ENCODE data around the gene UNC13B. TPM values are rescaled to one million over a fixed set of nuclear protein-coding genes. Genes with fewer than 3 reads are reported as not detected.

The UNC13B gene
- total RNA-seq, 1 donor from 2014 or later = 24.5 TPM

DNA sequence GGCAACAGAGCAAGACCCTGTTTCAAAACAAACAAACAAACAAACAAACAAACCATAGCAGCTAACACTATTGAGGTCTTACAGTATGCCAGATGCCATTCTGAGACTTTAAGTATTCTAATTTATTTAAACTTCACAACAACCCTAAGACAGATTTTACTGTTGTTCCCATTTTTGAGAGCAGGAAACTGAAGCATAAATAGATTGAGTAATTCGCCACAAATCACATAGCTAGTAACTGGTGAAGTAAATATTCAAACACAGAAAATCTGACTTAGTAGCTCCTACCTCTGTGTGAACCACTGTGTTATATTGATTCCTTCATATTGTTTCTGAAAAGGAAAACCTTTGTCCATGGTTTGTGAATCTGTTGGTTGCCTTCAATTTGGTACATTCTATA, 98.4 kb downstream of the UNC13B start:
- H3K9me3 Mint-ChIP-seq (ENCODE audit: unreplicated experiment) = no peaks in the 10 kb centered on the region
- TF ChIP-seq, protein P1, sequence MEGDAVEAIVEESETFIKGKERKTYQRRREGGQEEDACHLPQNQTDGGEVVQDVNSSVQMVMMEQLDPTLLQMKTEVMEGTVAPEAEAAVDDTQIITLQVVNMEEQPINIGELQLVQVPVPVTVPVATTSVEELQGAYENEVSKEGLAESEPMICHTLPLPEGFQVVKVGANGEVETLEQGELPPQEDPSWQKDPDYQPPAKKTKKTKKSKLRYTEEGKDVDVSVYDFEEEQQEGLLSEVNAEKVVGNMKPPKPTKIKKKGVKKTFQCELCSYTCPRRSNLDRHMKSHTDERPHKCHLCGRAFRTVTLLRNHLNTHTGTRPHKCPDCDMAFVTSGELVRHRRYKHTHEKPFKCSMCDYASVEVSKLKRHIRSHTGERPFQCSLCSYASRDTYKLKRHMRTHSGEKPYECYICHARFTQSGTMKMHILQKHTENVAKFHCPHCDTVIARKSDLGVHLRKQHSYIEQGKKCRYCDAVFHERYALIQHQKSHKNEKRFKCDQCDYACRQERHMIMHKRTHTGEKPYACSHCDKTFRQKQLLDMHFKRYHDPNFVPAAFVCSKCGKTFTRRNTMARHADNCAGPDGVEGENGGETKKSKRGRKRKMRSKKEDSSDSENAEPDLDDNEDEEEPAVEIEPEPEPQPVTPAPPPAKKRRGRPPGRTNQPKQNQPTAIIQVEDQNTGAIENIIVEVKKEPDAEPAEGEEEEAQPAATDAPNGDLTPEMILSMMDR (IDR thresholded peaks at IDR 0.05) = no peak
- H3K27ac Mint-ChIP-seq (ENCODE audit: unreplicated experiment) = no peak overlapping the region
- no peak for DNase-seq (ENCODE audit: extremely low spot score, unreplicated experiment)
- no peaks in the 10 kb centered on the region for H3K36me3 Mint-ChIP-seq (ENCODE audit: unreplicated experiment)
- peaks cover 9% of the 10 kb centered on the region for H3K4me1 Mint-ChIP-seq (ENCODE audit: unreplicated experiment)
- H3K27me3 Mint-ChIP-seq (ENCODE audit: unreplicated experiment) = no peaks in the 10 kb centered on the region
- H3K4me3 Mint-ChIP-seq (ENCODE audit: unreplicated experiment) = no peak overlapping the region

DNA sequence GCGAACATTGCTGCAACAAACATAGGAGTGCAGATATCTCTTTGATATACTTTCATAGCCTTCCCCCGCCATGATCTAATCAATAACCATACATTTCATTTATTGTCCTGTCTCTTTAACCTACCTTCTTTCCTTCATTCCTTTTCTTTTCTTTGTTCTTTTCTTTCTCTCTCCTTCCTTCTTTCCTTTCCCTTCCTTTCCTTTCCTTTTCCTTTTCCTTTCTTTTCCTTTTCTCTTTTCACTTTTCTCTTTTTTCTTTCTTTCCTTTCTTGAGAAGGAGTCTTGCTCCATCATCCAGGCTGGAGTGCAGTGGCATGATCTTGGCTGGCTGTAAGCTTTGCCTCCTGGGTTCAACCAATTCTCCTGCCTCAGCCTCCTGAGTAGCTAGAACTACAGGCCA, 100.3 kb downstream of the UNC13B start:
- H3K4me3 Mint-ChIP-seq (ENCODE audit: unreplicated experiment) = no peak overlapping the region
- no peak overlapping the region for H3K27ac Mint-ChIP-seq (ENCODE audit: unreplicated experiment)
- H3K36me3 Mint-ChIP-seq (ENCODE audit: unreplicated experiment) = no peaks in the 10 kb centered on the region
- H3K4me1 Mint-ChIP-seq (ENCODE audit: unreplicated experiment) = no peaks in the 10 kb centered on the region
- no peak for DNase-seq (ENCODE audit: extremely low spot score, unreplicated experiment)
- H3K27me3 Mint-ChIP-seq (ENCODE audit: unreplicated experiment) = no peaks in the 10 kb centered on the region
- TF ChIP-seq, protein P1 (IDR thresholded peaks at IDR 0.05) = no peak
- H3K9me3 Mint-ChIP-seq (ENCODE audit: unreplicated experiment) = no peaks in the 10 kb centered on the region

GRCh38 chr9:35267710-35268109, 105.9 kb downstream of the UNC13B start:
- Mint-ChIP-seq H3K9me3 (ENCODE audit: unreplicated experiment) (no peaks in the 10 kb centered on the region), H3K4me1 (ENCODE audit: unreplicated experiment) (no peaks in the 10 kb centered on the region), H3K27me3 (ENCODE audit: unreplicated experiment) (no peaks in the 10 kb centered on the region), H3K36me3 (ENCODE audit: unreplicated experiment) (no peaks in the 10 kb centered on the region), H3K4me3 (ENCODE audit: unreplicated experiment) (no peak overlapping the region), H3K27ac (ENCODE audit: unreplicated experiment) (no peak overlapping the region)
- no peak for DNase-seq (ENCODE audit: extremely low spot score, unreplicated experiment)
- TF ChIP-seq, protein P1 (IDR thresholded peaks at IDR 0.05) = no peak

DNA sequence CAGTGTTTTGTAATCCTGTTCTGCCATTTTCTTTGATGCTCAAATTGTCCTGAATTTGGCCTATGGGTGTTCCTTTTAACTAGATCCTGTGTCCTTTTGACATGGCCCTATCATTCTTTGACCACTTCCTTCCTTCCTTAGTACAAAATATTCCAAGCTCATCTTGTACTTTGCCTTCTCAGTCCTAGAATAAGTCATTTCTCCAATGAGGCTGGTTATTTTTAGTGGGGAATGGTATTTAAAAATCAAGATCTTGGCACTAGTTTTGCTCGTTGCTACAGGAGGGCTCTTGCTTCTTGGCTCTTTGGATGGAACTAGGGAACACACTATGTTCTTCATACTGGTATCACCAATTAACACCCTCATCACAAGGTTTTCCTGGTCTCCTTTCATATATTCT, 108.1 kb downstream of the UNC13B start:
- TF ChIP-seq, protein P1 (IDR thresholded peaks at IDR 0.05) = no peak
- Mint-ChIP-seq H3K36me3 (ENCODE audit: unreplicated experiment) (no peaks in the 10 kb centered on the region), H3K27me3 (ENCODE audit: unreplicated experiment) (no peaks in the 10 kb centered on the region), H3K4me1 (ENCODE audit: unreplicated experiment) (no peaks in the 10 kb centered on the region), H3K4me3 (ENCODE audit: unreplicated experiment) (no peak overlapping the region), H3K9me3 (ENCODE audit: unreplicated experiment) (no peaks in the 10 kb centered on the region), H3K27ac (ENCODE audit: unreplicated experiment) (no peak overlapping the region)
- DNase-seq (ENCODE audit: extremely low spot score, unreplicated experiment) = no peak

DNA sequence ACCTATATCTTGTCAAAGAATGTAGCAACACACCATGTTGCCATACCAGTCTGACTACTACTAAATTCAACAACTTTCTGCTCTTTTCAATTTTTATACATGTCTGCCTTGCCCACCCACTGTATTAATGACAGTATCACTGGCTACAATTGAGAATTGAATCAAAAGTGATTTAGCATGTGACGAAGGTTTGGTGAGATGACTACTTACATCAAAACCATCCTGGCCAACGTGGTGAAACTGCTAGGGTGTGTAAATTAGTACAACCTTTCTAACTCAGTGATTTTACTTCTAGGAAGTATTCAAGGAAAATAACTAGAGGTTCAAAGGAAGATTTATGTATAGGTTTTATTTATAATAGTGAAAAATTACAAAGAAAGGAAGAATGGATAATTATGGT, 109.8 kb downstream of the UNC13B start:
- Mint-ChIP-seq H3K27ac (ENCODE audit: unreplicated experiment) (no peak overlapping the region), H3K9me3 (ENCODE audit: unreplicated experiment) (no peaks in the 10 kb centered on the region), H3K27me3 (ENCODE audit: unreplicated experiment) (no peaks in the 10 kb centered on the region), H3K4me1 (ENCODE audit: unreplicated experiment) (peaks cover 7% of the 10 kb centered on the region), H3K36me3 (ENCODE audit: unreplicated experiment) (no peaks in the 10 kb centered on the region), H3K4me3 (ENCODE audit: unreplicated experiment) (no peak overlapping the region)
- TF ChIP-seq, protein P1 (IDR thresholded peaks at IDR 0.05) = no peak
- DNase-seq (ENCODE audit: extremely low spot score, unreplicated experiment) = no peak
